Fibroblast of skin of left quadriceps (primary cell): ENCODE measurements around the gene TRAM2.

Experiments used
- DNase-seq, 2 experiments: peaks; one replicate each; pipeline ENCODE4 v3.0.0-alpha.2; 2013; ENCODE audit warnings: low read depth in 2 of 2

TRAM2 gene

DNA sequence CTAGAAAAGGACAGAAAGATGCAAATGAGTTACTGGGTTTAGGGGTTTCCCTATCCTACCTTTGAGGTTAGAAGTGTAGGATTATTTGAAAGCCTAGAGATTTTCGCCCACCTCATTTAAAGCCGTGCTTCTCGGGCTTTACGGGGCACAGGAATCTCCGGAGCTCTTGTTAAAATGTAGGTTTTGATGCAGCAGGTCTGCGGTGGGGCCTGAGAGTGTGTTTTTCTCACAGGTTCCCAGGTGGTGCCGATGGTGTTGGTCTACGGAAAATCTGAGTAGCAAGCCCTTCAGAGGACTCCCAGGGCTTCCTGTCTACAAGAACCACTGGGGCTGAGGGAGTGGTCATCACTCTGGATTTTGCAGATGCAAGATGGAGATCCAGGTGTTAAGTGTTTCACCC lies 47.5 kb downstream of the TRAM2 start:
- DNase-seq = no peak

DNA sequence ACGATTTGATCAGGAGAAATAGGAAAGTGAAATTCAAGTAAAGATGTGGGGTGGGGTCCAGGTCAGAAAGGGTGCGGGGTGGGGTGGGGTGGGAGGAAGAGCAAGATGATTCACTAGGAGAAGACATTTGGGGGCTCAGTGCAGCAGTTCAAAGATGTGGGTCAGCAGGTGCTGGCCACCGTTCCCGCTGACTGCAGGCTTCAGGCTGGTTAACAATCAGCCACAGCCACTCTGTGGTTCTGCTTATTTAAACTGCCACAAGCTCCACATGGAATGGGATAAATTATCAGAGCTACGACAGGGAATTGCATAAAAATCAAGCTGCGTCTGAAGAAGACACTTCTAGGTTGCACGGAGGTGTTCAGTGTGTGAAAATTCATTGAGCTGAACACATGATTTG lies 49.4 kb downstream of the TRAM2 start:
- no peak for DNase-seq

GRCh38 chr6:52526634-52527033 lies 50.2 kb downstream of the TRAM2 start:
- DNase-seq = no peak

DNA sequence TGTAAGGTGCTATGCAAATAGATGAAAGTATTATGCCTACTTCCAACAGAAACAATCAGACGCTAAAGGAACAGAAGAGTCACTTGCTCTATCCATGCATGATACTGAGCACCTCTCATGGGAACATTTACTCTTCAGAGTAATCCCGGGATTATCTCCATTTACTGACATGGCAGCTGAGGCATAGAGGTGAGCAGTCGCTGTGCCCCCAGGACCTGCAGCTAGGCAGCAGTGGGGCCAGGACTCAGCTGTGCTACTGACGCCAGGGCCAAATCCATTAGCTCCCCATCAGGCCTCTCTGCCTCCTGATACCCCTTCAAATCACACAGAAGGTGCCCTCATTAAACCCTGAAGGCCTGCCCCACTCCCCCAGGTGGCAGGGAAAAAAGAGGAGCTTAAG lies 51.9 kb downstream of the TRAM2 start:
- no peak for DNase-seq

DNA sequence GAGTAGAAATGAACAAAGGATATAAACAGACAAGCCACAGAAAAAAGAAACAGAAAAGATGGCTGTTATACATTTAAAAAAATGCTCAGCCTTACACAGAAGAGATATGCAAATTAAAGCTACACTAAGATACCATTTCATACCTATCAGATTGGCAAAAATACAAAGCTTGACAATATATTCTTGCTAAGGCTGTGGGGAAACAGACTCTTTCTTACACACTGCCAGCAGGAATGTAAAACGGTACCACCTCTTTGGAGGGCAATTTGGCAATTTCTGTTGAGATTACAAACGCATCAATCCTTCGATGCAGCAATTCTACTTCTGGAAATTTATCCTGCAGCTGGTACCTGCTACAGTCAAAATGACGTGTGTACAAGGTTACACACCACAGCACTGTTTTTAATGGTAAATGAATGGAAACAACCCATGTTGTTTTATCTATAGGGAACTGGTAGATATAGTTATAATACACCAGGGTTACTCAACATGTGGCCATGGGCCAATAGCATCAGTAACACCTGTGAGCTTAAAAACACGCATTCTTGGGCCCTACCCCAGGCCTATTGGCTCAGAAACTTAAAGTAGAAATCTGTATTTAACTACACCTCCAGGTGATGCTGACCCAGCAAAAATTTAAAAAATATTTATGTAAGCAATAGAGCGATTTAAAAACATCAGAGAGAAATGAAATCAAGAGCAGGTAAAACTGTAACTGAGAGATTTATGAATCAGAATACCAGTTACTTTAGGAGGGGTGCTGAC lies 53.3 kb downstream of the TRAM2 start:
- no peak for DNase-seq

GRCh38 chr6:52522655-52523054 lies 54.2 kb downstream of the TRAM2 start:
- no peak for DNase-seq

DNA sequence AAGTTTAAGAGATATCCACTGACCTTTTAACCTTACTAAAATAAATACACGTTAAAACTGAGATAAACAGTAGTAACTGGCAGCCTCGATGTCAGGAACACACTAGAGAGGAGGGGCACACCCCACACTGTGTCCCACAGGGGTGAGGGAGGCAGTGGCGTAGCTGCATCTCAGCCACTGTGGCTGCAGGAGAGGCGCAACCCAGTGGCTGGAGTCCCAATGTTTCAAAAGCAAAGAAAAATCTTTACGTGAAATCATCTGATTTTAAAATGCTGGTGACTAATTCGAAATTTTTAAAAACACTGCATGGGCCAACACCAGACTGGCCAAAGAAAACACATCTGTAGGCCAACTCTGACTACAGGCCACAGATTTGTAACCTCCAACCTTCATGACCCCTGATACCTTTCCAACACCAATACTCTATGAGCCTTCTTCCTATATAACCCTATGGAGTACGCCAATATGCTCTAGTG lies 54.7 kb downstream of the TRAM2 start:
- DNase-seq = no peak

- DNase-seq = no peak
These were observed 57.2 kb downstream of the TRAM2 start for GRCh38 chr6:52519618-52520017.

DNA sequence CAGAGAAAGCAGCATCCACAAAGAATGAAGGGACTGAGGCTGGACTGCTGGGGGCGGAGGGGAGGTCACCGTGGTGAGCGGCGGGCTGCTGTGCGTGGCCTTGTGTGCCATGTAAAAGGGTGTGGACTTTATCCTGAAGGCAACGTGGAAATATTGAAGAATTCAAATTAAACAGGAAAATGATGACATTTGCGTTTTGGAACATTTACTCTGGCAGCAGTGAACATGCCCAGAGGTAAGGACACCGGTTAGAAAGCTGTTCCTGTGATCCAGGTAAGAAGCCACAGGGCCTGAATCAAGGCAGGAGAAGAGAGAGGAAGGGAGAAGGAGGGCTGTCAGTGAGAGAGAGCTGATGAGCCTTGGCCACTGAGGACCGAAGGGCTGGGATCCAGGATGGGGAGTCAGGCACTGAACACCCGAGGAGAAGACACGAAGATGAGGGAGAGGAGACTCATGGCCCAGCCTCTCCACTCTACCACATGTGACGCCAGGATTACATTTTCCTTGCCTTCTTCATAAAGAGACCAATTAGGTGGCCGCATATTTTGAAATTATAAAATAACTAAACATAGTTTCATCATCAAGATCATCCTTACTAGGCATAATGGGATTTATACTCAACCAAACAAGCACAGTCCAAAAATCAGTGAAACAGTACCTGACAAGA lies 58.4 kb downstream of the TRAM2 start:
- no peak for DNase-seq

DNA sequence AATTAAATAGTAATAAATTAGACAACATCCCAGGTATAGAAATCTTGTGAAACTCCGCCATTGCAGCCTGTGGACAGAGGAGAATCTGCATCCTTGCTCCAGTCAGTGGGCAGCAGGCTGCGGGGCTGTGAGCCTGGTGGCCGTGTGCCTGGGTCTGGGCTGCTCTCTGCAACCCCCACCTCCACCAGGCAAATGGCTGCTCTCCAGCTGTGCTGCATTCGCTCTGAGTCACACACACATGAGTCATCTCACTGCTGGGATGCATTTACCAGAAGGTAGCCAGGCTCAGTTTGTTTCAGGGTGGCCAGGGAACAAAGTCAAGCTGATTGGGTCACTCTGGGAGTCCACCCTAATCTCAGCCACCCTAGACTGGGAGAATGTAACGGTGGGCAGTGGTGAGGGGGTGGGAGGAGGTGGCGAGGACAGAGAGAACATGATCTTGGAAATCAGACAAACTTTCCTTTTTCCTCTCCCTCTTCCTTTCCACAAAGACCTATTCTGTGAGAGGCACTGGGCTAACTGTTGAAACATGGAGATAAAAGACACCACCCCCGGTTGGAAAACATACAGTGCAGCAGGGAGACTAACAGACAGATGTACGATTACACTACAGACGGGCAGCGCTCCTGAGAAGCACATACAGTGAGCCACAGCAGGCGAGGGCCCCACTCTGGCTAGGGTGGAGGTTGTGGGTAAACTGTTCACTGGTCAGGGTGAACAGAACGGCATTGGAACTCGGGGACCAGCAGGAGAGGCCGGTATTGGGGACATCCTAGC lies 59.2 kb downstream of the TRAM2 start:
- peak; percentile 89 for DNase-seq

- no peak for DNase-seq
These were observed 59.9 kb downstream of the TRAM2 start for GRCh38 chr6:52516943-52517342.

DNA sequence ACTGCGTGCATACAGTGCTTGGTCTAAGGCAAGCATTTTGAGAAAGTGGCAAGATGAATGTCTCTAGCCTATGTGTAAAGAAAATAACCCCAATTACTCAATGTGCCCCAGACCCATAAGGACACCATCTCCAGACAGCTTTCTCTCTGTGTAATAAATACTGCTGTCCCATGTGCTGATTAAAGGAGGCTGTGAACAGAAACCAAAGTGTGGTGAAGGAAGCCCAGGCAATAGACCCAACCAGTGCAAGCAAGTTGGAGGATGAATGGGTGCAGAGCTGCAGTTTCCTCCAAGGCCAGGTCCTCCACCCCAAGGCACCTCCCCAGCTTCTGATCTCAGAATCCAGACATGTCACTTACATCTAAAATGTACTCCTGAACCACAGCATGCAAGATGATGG lies 60.6 kb downstream of the TRAM2 start:
- no peak for DNase-seq

DNA sequence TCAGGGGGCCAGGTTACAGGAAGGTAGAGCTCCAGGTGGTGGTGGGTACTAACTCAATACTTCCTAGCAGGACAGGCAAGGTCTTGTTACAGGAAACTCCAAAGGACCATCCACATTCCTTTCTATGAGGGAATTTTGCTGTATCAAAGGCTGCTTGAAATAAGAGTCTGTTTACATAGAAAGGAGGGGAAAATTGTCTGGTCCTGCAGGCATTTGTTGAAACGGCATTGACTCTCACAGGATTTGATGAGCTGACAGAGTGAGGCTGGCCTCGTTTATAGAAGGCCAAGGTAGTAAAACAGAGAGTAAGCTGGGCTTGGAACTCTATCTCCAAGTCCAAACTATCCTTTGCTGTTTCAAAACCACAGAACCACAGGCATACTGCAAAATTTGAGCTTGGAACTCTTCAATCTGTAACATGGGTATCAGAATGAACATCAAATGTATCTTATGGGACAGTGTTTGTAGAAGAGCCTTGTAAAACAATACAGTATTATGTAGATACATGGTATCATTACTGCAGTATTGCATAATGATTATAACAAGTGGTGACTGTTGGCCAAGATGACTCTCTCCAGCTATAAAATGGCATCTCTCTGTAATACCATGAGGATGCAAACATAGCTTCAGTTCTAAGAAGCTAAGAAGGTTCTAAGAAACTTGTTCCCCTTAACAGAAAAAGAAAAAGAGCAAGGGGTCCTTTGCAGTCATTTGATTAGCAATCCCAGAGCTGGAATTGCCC lies 61.5 kb downstream of the TRAM2 start:
- DNase-seq = no peak

GRCh38 chr6:52514514-52514913 lies 62.3 kb downstream of the TRAM2 start:
- DNase-seq = peak; percentile 80 to 82

GRCh38 chr6:52513896-52514295 lies 63.0 kb downstream of the TRAM2 start:
- DNase-seq = no peak

DNA sequence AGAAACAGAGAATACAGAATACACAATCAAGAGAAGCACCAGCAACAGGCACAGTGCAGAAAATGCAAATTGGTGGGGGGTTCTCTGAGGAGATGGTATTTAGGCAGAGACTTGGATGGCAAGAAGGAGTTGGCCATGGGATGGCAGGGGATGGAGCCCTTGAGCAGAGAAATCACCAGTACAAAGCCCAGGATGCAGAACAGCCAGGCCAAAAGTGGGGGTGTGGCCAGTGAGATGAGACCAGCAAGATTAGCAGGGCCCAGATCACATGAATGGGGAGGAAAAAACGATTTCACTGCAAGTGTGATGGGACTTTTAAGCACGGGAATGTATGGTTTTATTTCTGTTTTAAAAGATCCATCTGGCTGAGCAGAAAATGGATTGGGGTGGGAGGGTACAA lies 63.4 kb downstream of the TRAM2 start:
- no peak for DNase-seq

DNA sequence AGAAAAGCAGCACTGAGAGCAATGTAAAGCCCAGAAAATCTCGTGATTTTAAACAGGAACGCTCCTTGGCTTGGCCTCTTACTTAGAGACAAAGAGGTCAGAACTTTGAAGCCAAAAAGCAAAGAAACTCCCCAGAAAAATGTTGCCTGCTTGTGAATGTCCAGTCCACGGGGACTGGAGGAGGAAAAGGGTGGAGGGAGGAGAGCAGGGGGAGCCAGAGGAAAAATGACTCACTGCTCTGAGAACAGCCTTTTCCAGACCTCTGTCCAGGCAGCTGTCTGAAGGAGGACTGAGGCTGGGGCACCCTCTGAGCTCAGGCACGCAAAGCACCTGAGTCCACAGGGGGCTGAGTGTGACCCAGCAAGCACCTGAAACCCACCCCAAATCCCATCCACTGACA lies 64.7 kb downstream of the TRAM2 start:
- no peak for DNase-seq

- no peak for DNase-seq
These were observed 65.2 kb downstream of the TRAM2 start for GRCh38 chr6:52511572-52512151.

DNA sequence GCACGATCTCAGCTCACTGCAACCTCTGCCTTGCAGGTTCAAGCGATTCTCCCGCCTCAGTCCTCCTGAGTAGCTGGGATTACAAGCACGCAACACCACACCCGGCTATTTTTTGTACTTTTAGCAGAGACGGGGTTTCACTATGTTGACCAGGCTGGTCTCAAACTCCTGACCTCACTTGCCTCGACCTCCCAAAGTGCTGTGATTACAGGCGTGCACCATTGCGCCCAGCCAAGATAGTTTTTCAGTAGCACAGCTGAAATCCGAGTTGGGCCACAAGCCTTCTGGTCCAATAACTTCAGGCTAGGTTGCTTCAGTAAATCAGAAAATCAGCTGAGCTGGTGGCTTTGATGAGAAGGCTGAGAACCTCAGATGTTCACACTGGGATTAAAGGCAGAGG lies 65.7 kb downstream of the TRAM2 start:
- no peak for DNase-seq

DNA sequence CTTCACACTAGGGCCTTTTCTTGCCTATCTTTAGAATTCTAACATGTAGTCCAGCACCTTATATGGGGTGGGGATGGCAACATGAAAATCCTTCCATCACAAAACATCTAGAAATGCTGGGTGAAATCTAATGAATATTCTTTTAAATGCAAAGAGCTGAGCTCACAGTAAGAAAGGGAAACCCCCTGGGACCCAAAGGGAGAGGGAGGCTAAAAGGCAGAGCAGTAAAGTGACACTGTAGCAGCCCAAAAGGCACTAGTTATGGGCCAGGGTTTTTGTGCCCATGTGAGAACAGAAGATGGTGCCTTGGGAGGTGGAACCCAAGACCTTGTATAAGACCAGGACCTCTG lies 66.7 kb downstream of the TRAM2 start:
- DNase-seq = no peak

- DNase-seq = no peak
These were observed 67.3 kb downstream of the TRAM2 start for GRCh38 chr6:52509281-52510212.
